T-helper 9 cell (primary cell): Measurements from ENCODE around the gene RDX.
"Not testable (repeated sequence)": the region's sequence is repeated elsewhere in the genome, so short reads cannot be mapped to it uniquely, and the experiment has no call there.

Experiments used
- DNase-seq: peaks from one replicate; pipeline ENCODE4 v3.0.0-alpha.2; 2020
- total RNA-seq, 2 donors: gene quantifications; one replicate each; lab custom pipeline; 2026; lab: John Stamatoyannopoulos, UW

RDX gene
- 21.2 to 52.3 reads per million in 2 donors for total RNA-seq

DNA sequence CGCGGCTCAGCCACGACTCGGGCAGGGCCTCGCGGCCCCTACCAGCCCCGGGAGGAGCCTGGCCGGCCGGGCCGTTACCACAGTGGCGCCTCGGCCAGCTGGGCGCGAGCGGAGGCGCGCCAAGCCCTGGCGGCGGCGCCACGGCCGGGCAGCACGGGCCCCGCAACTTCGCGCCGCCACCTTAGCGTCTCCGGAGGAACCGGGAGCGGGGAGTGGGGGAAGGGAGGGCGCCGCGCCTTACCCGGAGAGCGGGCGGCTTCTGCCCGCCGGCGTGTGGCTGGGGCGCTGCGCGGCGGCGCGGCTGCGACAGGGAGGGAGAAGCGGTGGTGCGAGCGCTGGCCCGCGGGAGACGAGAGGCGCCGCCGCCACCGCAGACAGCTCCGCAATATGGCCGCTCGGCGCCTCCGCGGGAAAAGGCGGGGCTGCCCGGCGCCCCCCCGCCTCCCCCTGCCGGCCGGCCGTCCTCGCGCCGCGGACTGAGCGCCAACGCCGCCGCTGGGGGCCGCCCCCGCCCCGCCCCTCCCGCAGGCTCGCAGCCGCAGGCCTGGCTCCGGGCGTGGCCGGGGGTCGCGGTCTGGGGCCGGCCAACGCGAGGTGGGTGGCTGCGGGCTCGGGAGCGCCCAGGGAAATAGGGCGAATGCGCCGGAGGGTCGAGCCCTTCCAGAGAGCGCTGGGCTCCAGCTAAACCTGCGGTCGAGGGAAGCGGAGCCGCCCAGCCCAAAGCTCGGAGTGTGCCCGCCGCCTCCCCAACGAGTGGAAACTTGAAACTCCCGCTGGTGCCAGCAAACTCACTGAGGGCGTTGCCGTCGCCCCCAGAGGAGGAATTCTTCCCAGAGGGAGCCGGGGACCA is at the start of gene RDX:
RDX (minus strand) TSS at position 389 of the 850 bp plus-strand sequence. CDS start 16,922 bp downstream, outside the sequence.
- DNase-seq: peak; percentile 47

DNA sequence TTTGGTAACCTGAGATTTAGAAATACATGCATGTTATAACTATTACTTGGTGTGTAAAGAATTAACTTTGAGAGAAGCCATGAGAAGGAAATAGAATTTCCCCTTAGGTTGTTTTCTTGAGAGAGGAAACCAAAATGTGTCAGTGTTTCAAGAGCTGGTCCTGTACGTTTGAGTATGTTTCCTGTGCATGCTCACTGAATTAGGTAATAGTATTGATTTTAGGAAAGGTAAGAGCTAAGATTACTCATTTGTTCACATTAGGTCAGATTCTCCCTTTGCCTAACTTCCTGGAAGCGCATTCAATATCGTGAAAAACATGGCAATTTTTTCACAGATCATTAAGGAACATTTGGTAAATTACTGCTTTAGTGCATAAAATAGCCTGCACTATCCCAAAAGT is 49.3 kb upstream of the RDX start:
- DNase-seq: no peak

DNA sequence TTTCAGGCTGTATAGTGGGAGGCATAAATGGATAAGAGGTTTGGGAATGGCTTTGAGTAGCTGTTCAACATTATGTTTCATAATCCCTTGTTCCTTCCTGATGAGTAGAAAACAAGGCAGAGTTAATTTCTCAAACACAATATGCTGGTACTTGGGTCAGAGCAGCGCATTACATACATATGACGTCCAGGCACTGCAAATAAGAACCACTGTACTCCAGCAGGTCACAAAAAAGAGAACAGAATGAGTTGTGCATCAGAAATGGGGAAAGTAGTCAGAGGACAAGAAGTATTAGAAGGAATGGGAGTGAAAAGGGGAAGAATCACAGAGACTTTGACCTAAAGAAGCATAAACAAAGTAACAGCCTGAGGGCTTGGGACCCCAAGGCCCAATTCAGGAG is 44.0 kb upstream of the RDX start:
- DNase-seq: no peak

DNA sequence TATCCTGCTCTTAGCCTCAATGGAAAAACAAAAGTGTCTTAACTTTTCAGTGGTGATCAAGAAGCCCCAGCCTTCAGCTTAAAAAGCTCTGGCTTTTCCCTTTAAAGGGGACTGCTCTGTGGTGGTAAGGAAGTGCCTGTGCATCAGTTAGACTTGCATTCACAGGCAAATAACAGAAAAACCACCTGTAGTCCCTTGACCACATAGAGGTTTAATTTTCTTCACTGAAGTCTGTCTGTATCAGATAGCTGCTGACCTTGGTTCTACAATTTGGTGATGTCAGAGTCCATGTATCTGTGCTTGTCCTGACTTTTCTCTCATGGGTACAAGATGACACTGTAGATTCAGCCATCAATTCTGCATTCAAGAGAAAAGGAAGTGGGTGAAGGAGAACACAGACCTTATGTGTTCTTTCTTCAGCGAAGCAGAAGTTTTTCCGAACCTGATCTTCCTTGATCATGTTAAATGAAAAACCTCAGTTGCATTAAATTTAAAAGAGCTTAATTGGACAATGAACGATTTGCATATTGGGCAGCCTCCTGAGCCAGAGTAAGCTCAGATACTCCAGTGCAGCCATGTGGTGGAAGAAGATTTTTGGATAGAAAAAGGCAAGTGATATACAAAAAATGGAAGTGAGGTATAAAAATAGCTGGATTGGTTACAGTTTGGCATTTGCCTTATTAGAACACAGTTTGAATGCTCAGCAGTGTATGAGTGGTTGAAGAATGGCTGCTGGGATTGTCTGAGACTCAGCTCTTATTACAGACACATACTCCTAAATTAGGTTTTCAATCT is 43.2 kb upstream of the RDX start:
- DNase-seq: no peak

DNA sequence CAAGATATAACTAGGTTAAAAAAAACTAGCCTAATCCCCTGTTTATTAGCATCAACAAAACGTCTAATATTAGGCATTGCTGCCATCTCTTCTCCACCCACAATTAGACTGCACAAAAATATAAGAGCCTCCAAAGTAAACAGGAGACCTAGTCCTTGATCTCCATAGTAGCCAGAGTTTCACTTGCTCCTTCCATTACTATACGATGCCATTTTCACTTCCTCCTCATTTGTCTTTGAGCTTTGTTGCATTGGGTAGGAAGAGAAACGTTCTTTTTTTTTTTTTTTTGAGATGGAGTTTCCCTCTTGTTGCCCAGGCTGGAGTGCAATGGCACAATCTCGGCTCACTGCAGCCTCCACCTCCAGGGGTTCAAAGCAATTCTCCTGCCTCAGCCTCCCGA is 42.3 kb upstream of the RDX start:
- DNase-seq: no peak

DNA sequence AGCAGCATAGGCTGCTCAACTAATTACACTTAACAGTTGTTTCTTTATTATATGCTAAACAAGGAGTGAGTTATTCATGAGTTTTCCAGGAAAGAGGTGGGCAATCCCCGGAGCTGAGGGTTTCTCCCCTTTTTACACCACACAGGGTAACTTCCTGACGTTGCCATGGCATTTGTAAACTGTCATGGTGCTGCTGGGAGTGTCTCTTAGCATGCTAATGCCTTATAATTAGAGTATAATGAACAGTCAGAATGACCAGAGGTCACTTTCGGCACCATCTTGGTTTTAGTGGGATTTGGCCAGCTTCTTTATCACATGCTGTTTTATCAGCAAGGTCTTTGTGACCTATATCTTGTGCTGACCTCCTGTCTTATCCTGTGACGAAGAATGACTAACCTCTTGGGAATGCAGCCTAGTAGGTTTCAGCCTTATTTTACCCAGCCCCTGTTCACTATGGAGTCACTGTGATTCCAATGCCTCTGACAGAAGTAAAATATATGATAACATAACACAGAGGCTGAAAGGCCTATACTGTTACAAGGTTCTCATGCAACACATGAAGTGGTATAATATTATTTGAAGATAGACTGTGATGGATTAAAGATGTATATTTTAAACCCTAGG is 41.3 kb upstream of the RDX start:
- DNase-seq: no peak

DNA sequence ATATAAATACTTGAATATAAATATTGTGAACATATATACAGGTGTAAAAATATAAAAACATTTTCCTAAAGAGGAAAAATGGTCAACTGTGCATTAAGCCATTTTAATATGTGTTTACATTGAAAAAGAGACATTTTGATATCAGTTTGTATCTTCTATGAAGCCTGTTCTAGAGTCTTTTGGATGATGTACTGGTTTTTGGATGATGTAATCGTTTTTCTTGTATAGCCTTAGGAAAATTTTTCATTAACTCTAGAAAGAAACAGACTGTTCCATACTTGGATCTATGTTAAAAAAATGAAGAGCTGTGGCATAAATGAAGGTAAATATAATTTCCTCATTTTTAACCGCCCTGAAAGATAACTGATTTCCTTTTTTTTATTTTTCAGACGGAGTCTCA is 39.6 kb upstream of the RDX start:
- DNase-seq: no peak

DNA sequence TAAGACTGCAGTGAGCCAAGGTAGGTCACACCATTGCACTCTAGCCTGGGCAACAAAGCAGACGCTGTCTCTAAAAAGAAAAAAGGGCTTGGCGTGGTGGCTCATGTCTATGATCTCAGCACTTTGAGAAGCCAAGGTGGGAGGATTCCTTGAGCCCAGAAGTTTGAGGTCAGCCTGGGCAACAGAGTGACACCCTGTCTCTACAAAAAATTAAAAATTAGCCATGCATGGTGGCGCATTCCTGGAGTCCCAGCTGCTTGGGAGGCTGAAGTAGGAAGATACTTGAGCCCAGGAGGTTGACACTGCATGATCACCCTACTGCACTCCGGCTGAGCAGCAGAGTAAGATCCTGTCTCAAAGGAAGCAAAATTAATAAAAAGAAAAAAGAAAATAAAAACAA is 38.9 kb upstream of the RDX start:
- no peak for DNase-seq

DNA sequence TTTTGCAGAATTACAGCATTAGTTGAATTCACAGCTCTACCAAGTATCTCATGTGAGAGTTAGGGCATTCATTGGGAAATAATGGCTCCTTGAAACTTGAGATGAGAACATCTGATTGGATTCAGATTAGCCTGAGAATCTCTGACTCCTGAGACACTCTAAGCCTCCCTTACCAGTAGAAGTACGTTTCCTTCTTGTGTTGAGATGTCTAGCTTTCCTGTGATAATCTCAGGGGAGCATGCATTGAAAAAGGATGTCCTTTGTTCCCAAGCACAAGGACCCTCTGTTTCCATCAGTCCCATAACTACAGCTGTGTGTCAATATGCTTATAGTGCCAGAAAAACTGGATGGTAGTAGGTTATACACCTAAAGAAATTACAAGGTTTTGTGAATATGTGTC is 35.2 kb upstream of the RDX start:
- no peak for DNase-seq

DNA sequence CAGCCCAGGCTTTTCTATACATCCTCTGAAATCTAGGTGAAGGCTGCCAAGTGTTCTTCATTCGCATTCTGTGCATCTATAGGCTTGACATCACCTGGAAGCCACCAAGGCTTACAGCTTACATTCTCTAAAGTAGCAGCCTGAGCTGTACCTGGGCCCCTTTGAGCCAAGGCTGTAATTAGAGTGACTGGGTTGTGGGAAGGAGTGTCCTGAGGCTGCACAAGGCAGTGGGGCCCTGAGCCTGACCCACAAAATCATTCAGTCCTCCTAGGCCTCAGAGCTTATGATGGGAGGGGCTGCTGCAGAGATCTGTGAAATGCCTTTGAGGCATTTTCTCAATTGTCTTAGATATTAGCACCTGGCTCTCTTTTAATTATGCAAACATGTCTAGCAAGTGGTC is 33.0 kb upstream of the RDX start:
- DNase-seq: no peak

DNA sequence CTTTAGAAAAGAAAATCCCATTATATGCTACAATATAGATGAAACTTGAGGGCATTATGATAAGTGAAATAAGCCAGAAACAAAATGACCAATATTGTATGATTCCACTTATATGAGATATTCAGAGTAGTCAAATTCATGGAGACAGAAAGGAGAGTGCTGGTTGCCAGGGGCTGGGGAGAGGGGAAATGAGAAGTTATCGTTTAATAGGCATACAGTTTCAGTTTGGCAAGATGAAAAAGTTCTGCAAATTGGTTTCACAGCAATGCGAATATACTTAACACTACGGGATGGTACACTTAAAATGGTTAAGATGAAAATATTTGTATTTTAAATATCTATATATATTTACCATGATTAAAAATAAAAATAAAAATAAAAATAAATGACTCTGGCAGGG is 31.1 kb upstream of the RDX start:
- DNase-seq: no peak

DNA sequence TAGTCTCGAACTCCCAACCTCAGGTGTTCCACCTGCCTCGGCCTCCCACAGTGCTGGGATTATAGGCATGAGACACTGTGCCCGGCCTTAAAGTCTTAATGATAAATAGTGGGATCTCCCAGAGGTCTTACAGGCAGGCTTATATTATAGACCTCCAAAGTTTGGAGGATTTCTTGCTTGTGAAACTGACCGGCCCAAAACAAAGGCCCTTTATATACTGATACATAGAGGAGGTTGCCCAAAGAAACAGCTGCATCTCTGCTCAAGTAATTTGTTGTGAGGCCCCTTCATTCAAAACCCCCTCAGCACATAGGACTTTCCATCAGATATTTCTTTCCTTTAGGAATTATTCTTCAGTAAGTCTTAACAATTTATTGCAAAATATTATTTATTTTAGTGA is 27.4 kb upstream of the RDX start:
- no peak for DNase-seq

DNA sequence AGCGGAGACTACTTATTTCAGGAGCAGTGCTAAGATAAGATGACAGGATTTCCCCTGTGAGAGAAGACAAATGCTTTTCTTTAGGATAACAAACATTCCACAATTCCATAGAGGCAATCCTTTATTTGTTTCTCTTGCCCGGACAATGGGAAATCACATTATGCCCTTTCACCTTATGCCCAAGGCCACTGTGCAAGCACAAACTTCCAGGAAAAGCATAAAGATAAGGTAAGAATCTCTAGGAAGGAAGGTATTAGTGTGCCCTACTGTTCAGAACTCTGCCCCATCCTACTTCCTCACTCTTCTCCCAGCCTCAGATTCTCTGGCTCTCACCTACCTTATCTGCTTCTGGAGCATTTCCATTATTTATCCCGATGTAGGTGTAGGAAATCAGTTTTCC is 23.1 kb upstream of the RDX start:
- DNase-seq: no peak

DNA sequence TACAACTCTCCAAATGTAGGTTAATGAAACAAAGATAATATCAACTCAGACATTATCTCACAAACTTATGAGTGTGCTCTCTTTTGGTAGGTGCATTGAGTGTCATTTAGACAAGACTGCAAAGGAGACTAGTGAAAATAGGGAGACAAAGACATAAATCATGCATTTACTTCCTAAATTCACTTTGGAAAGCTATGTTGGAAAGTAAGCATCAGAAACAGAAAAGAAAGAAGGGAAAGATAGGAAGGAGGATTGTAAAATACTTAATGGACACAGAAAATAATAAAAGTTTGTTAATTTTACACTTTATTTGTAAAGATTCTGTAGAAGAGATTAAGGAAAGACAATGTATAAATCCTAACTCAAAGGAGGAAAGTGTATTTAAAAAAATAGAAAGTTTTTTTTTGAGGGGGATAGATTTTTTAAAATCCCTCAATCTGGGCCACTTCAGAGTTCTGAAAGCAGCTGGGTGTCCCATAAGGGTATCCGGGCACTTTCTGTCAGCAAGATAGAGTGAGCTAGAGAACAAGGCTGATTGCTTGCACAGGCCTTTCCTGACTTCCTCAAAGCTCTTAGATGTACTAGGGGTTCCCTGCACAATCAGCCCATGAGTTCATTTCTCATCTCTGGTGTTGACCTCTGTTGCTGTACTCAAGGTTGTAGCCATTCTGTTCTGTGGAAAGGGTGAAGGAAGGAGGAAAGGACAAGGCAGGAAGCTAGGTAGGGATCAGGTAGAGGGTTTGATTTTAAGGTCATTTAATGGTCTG is 22.4 kb upstream of the RDX start:
- DNase-seq: no peak

DNA sequence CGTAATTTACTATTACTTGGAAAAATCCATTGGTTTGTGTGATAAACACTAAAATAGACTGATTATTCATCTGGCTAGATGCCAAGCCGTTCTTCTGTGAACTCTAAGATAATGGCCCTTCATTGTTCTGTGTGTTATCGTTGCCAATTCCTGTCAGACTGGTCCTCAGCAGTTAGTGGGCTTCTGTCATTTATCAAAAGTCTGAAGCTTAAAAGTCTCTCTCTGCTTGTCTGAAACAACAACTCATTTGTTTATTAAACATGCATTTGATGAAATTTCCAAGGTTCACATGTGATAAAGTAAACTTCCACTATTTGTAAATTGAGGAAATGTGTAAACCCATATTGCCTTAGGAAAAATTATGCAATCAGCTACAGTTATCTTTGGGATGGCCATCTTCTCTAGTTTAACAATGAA is 21.1 kb upstream of the RDX start:
- DNase-seq: no peak

DNA sequence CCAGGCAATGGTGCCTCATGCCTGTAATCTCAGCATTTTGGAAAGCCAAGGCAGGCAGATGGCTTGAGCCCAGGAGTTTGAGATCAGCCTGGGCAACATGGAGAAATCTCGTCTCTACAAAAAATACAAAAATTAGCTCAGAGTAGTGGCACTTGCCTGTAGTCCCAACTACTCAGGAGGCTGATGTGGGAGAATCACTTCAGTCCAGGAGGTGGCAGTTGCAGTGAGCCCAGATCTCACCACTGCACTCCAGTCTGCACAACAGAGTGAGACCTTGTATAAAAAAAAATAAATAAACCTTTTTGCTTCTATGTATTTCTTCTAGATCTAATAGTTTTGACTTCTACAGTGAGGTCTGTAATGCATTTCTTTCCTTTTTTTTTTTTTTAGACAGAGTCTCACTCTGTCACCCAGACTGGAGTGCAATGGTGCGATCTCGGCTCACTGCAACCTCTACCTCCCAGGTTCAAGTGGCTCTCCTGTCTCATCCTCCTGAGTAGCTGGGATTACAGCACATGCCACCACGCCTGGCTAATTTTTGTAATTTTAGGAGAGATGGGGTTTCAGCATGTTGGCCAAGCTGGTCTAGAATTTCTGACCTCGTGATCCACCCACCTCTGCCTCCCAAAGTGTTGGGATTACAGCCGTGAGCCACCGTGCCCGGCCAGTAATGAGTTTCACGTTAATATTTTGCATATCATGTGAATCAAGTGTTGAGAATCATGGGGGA is 18.1 kb upstream of the RDX start:
- DNase-seq: no peak

DNA sequence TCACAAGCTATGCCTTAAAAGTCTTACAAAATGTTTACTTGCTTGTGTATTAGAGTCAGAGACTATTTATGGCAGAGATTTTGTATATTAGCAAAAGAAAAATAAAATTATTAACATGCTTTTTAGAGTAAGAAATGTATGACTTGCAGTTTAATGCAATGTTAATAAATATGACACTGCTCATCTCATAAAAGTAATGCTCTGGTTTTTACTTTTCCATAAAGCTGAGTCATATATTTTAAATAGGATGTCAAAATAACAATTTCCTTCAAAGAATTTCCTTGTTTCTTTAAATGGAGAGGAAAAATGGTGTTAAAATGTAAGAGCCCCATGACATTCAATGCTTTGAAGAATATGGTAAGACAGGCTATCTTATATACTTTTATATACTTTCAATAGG is 16.3 kb upstream of the RDX start:
- DNase-seq: no peak

DNA sequence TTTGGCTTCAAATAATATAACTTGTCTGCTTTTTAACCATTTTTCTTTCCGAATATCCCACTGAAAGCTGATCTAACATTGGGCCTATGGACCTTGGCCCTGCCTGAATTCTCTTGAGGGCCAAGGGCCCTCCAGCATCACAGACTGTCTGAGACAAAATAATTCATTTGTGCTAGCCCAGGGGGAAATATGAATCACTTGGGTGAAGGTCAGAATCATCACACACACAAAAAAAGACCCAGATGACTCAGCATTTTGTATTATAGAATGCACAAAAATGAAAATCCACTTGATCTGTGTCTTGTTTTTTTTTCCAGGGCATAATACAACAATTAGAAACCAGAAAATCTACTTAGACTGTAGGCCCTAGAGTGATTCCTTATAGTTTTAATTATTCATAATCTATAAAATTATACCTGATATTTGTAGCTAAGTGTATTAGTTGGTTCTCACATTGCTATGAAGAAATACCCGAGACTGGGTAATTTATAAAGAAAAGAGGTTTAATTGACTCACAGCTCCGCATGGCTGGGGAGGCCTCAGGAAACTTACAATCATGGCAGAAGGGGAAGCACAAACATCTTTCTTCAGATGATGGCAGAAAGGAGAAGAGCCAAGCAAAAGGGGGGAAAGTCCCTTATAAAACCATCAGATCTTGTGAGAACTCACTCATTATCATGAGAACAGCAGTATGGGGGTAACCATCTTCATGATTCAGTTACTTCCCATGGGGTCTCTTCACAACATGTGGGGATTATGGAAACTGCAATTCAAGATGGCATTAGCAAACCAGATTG is 15.6 kb upstream of the RDX start:
- DNase-seq: no peak

DNA sequence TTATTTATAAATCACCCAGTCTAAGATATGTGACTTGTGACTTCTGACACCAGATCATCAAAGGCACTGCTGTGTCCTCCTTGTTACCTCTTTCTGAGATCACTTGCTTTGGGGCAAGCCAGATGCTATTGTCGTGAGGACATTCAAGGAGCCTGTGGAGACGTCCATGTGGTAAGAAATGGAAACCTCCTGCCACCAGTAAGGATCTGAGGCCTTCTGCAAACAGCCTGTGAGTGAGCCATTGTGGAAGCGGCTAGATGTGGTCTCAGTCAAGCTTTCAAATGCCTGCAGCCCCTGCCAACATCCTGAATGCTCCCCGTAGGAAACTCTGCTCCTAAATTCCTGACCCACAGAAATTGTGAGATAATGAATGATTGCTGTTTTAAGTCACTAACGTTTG is 11.7 kb upstream of the RDX start:
- no peak for DNase-seq

DNA sequence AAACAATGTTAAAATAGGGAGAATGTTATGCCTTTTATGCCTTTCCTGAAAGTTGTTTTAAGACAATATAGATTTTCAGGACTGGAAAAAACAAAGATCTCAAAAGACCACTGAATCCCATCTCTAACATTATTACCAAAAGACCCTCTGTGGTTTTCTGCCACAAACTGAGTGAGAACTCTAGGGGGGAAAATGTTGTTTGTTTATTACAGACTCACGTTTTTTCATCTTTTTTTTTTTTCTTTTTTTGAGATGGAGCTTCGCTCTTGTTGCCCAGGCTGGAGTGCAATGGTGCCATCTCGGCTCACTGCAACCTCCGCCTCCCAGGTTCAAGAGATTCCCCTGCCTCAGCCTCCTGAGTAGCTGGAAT is 9.6 kb upstream of the RDX start:
- not testable (repeated sequence) for DNase-seq
